ENCODE data around the gene IL1F10. TPM values are rescaled to one million over a fixed set of nuclear protein-coding genes. Genes with fewer than 3 reads are reported as not detected.

IL1F10 gene
- total and polyA plus RNA-seq, 2 of the 8 experiments (the other 6 are each of a cell fraction or from before 2014, with no cell fraction given) = not detected

GRCh38 chr2:113060396-113060795 is 7.4 kb upstream of the IL1F10 start:
- H3K4me1 ChIP-seq (replicated peaks in 1 of 4; ENCODE audit: control insufficient read depth in 3 of 4, insufficient read depth in 4 of 4, low read length in 3 of 4) = no peaks in the 10 kb centered on the region
- no peak overlapping the region for H3K4me3 ChIP-seq (ENCODE audit: extremely low read depth in 1 of 4, insufficient read depth in 2 of 4, low read depth in 3 of 4, low read length in 4 of 4)
- H2BK120ac ChIP-seq (replicated peaks; ENCODE audit: low read depth, low read length) = no peak overlapping the region
- no peaks in the 10 kb centered on the region for H3K79me2 ChIP-seq (ENCODE audit: control insufficient read depth in 1 of 2, insufficient read depth in 2 of 2, low read length in 2 of 2)
- TF ChIP-seq ASH2L (IDR thresholded peaks at IDR 0.05; ENCODE audit: low read length) = no peak
- WGBS, 2 experiments (ENCODE audit: extremely low coverage in 1 of 2, insufficient coverage in 1 of 2, insufficient read length in 1 of 2, insufficient replicate concordance in 2 of 2, low coverage in 1 of 2, low lambda C conversion rate in 2 of 2, missing lambda C conversion rate in 1 of 2) = 86% methylated on average over 4 of the region's 4 CpGs; no CpG with 5 or more reads in 1 of the 2 experiments
- POLR2A ChIA-PET (ENCODE audit: partially characterized antibody) = interaction anchor here (0.9 kb wide), 1 partner anchor 138 kb away, joined by 3 read pairs; no protein-coding TSS in a partner anchor
- CTCF ChIA-PET (ENCODE audit: partially characterized antibody) = interaction anchor here (1.2 kb wide), 1 partner anchor 81 kb away, joined by 3 read pairs; no protein-coding TSS in a partner anchor
- H3K27ac ChIP-seq (ENCODE audit: low read depth, low read length) = no peak overlapping the region
- no peak overlapping the region for H2BK5ac ChIP-seq (ENCODE audit: low read depth, low read length)
- DNase-seq (ENCODE audit: low read depth in 1 of 2, low spot score in 2 of 2) (no peak), FAIRE-seq (no peak)
- H2AFZ ChIP-seq (ENCODE audit: low read length) = no peak overlapping the region
- H3K9ac ChIP-seq (replicated peaks in 1 of 4; ENCODE audit: extremely low read depth in 1 of 4, low read depth in 3 of 4, low read length in 3 of 4) = no peak overlapping the region
- no peaks in the 10 kb centered on the region for H3K36me3 ChIP-seq (ENCODE audit: control insufficient read depth in 2 of 4, insufficient read depth in 4 of 4, low read length in 3 of 4)
- no peak overlapping the region for H2BK12ac ChIP-seq (ENCODE audit: low read depth, low read length)
- no peak overlapping the region; a peak in 1 of 4 replicates for H3K4me2 ChIP-seq (ENCODE audit: insufficient read depth in 1 of 2, low read depth in 2 of 2, low read length in 2 of 2)
- H3K9me3 ChIP-seq (ENCODE audit: insufficient read depth in 2 of 2, low read depth in 1 of 2, low read length in 1 of 2) = peaks cover 4 to 8% of the 10 kb centered on the region in 2 experiments; a peak in 1 of 4 replicates
- H3K23me2 ChIP-seq (ENCODE audit: low read depth, low read length) = no peaks in the 10 kb centered on the region; the same call in 1 of the 2 replicates
- H2AK5ac ChIP-seq (ENCODE audit: low read depth, low read length) = no peak overlapping the region
- H3K14ac ChIP-seq (ENCODE audit: insufficient read length) = no peak overlapping the region
- no peak overlapping the region for H3K4ac ChIP-seq (replicated peaks; ENCODE audit: insufficient read length, low read depth, low read length)
- H2BK15ac ChIP-seq (ENCODE audit: low read length) = no peak overlapping the region
- no peak overlapping the region for H3K56ac ChIP-seq (replicated peaks; ENCODE audit: insufficient read length, low read depth, low read length)
- peaks cover 0 to 2% of the 10 kb centered on the region in 2 experiments for H4K20me1 ChIP-seq (replicated peaks in 1 of 2; ENCODE audit: control insufficient read depth in 1 of 2, insufficient read depth in 2 of 2, low read length in 2 of 2)
- no peak overlapping the region for H2BK20ac ChIP-seq (ENCODE audit: low read length)
- no peaks in the 10 kb centered on the region for H3K79me1 ChIP-seq (ENCODE audit: low read depth, low read length)
- H4K8ac ChIP-seq (ENCODE audit: extremely low read depth, insufficient read depth, low read length) = no peak overlapping the region
- no peak overlapping the region for H3K23ac ChIP-seq (ENCODE audit: insufficient read length)
- H3K18ac ChIP-seq (ENCODE audit: extremely low read depth, low read length) = no peak overlapping the region
- no peaks in the 10 kb centered on the region for H3K27me3 ChIP-seq (replicated peaks in 1 of 4; ENCODE audit: control insufficient read depth in 3 of 4, extremely low read depth in 1 of 4, insufficient read depth in 3 of 4, low read length in 3 of 4)
- no peak overlapping the region for H4K5ac ChIP-seq (ENCODE audit: insufficient read length, low read depth, low read length)
- no peak overlapping the region for H4K91ac ChIP-seq (replicated peaks; ENCODE audit: insufficient read length, low read length)
